Astrocyte of the spinal cord (primary cell): ENCODE data around the gene PCIF1.
"Not testable (repeated sequence)": the region's sequence is repeated elsewhere in the genome, so short reads cannot be mapped to it uniquely, and the experiment has no call there.

Source experiments
- DNase-seq: peaks from one replicate; pipeline ENCODE4 v3.0.0; 2011; ENCODE audit warnings: low read depth, low spot score
- H3K4me3 ChIP-seq: 2 replicates; pipeline ENCODE4 v1.5.1; 2011; ENCODE audit warnings: low read depth, mild to moderate bottlenecking, low read length, moderate library complexity
- in situ Hi-C: cut with HindIII; loops from 2 replicates; pipeline ENCODE4 v1.10.0; 2017; ENCODE audit warnings: low sequenced_read_pairs
- TF ChIP-seq, protein P1 (sequence below): IDR thresholded peaks from 2 replicates; pipeline ENCODE4 v1.5.1; 2012; ENCODE audit warnings: low read depth, mild to moderate bottlenecking, low read length, inconsistent platforms

Gene PCIF1

DNA sequence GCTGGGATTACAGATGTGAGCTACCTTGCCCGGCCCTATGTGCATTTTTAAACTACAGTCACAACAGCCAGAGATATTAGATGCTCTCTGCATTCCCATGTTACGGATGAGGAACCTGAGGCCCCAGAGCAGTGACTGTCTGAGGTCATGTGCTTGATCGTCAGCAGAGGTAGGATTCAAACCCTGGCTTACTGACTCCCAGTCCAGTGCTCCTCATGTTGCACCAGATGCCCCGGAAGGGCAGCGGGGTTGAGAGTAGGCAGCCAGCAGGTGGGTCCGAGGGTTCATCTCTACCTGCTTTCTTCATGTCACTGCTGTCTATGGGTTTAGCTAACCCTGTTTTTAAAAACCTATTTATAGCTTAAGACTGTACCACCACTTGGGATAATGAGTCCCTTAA lies 46.8 kb downstream of the PCIF1 start:
- in situ Hi-C loops: no loop called here
- DNase-seq: no peak
- H3K4me3 ChIP-seq: no peak overlapping the region
- TF ChIP-seq, protein P1, sequence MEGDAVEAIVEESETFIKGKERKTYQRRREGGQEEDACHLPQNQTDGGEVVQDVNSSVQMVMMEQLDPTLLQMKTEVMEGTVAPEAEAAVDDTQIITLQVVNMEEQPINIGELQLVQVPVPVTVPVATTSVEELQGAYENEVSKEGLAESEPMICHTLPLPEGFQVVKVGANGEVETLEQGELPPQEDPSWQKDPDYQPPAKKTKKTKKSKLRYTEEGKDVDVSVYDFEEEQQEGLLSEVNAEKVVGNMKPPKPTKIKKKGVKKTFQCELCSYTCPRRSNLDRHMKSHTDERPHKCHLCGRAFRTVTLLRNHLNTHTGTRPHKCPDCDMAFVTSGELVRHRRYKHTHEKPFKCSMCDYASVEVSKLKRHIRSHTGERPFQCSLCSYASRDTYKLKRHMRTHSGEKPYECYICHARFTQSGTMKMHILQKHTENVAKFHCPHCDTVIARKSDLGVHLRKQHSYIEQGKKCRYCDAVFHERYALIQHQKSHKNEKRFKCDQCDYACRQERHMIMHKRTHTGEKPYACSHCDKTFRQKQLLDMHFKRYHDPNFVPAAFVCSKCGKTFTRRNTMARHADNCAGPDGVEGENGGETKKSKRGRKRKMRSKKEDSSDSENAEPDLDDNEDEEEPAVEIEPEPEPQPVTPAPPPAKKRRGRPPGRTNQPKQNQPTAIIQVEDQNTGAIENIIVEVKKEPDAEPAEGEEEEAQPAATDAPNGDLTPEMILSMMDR: no peak

DNA sequence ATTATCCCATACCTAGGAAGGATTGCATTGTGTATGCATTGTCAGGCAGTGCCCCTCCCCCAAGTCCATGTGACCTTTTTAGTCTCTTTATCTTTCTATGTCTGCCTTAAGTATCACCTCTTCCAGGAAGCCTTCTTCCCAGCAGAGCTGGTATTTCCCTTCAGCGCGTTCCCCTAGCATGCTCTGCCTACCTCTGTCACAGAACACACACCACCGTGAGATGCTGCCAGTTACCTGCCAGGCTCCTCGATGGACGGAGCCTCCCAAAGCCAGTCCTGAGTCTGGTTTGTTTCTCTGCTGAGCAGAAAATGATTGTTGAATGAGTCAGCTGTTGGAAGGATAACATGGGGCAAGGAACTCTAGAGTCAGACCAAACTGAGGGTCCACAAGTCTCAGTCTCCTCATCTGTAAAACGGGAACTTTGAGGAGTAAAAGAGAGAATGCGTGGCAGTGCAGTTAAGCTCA lies 48.8 kb downstream of the PCIF1 start:
- TF ChIP-seq, protein P1: no peak
- DNase-seq: no peak
- in situ Hi-C loops: no loop called here
- no peak overlapping the region for H3K4me3 ChIP-seq

DNA sequence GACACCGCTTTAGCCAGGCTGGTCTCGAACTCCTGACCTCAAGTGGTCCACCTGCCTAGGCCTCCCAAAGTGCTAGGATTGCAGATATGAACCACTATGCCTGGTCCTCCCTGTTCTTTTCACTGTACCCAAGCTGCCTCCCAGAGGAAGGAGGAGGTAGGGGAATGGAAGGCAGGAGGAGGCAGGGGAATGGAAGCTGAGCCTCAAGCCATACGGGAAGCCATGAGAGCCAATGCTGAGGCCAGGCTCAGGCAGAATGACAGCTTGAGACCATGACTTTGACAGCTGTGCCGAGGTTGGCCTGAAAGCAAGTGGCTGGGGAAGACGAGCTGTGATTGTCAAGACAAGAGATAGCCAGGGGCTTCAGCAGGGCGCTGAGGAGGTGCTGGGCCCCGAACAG lies 51.1 kb downstream of the PCIF1 start:
- H3K4me3 ChIP-seq: no peak overlapping the region
- in situ Hi-C loops: no loop called here
- TF ChIP-seq, protein P1: peak; percentile 6
- no peak for DNase-seq

DNA sequence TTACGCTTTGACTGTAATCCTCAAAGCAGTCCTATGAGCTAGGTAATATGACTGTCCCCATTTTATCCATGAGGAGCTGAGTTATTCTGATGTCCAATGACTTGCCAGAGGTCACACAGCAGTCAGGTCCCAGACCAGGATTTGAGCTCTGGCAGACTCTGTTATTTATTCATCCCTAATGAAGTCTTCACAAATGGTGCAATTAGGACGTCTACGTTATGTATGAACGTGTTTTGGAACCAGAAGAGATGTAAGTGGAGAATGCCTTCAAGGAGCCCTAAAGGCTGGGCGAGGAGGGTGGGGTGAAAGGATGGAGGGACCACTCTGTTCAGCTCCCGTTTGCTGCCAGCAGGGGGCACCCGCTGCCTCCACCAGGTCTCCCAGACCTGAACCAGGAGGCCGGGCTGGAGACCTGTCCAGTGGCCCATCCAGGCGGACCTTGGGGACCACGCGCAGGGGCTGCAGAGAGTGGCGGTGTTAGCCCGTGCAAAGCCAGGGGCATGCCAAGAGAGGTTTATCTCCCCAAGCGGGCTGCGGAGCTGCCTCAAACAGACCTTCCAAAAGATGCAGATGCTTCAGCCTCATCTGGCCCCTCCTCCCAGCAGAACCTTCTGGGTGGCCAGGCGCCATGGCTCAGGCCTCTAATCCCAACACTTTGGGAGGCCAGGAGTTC lies 52.8 kb downstream of the PCIF1 start:
- DNase-seq: peak; percentile 42
- TF ChIP-seq, protein P1: peak; percentile 96
- in situ Hi-C loops: no loop called here
- no peak overlapping the region for H3K4me3 ChIP-seq

DNA sequence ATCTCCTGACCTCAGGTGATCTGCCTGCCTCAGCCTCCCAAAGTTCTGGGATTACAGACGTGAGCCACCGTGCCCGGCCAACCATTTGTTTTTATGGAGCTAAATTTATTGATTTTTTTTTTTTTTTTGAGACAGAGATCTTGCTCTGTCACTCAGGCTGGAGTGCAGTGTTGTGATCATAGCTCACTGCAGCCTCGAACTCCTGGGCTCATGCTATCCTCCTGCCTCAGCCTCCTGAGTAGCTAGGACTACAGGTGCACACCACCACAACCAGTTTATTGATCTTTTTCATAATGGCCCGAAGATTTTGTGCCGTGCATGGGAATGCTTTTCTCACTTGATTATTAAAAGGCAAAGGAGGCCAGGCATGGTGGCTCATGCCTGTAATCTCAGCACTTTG lies 54.3 kb downstream of the PCIF1 start:
- in situ Hi-C loops, H3K4me3 ChIP-seq, DNase-seq: not testable (repeated sequence)

DNA sequence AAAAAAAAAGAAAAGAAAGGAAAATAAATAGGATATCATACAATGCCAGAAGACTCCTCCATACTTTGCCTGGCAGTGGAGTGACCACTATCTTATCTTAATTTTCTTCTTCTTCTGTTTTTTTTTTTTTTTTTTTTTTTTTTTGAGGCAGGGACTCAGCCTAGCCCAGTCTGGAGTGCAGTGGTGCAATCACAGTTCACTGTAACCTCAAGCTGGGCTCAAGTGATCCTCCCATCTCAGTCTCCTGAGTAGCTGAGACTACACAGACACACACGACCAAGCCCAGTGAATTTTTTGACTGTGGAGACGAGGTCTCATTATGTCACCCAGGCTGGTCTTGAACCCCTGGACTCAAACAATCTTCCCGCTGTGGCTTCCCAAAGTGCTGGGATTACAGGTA lies 57.1 kb downstream of the PCIF1 start:
- DNase-seq: no peak
- in situ Hi-C loops: no loop called here
- no peak overlapping the region for H3K4me3 ChIP-seq
- TF ChIP-seq, protein P1: no peak

DNA sequence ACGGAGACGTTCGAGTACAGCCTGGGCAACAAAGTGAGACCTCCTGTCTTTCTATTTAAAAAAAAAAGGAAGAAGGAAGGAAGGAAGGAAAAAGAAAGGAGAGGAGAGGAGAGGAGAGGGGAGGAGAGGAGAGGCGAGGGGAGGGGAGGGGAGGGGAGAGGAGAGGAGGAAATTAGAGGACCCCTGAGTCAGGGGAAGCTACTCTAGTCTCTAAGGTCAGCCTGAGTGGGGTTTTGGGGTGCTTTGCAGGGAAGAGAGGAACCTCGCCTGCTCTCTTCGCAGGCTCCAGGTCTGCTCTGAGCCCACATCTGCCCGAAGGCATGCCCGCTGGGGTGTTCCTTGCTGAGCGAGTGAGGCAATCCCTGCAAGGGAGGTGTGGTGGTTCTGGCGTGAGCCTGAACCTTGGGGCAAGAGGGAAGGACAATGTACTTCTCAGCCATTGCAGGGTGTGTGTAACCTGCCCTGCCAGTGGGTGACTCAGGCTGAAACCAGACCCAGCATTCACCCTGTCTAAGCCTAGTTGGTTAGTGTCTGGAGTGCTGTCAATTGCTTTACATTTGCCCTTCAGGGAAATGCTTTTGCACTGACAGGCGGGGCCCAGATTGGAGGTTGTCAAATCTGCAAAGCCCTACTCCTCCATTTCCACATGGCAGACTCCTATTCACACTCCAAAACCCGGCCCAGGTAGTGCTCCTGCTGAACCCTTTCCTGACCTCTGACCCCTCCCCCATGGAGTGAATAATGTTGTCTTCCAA lies 58.9 kb downstream of the PCIF1 start:
- no peak overlapping the region for H3K4me3 ChIP-seq
- TF ChIP-seq, protein P1: no peak
- no peak for DNase-seq
- in situ Hi-C loops: no loop called here
